Activated T-helper 1 cell treated with anti-CD3 and anti-CD28 coated beads, Interleukin-12 subunit alpha, Interleukin-12 subunit beta, Interleukin-2, Interleukin-4 antibody, amounts not matched to agents 30 ng/mL and 10 ng/mL and 1 ng/mL, durations not matched to agents 14 hours and 24 hours and 36 hours (primary cell): ENCODE data around the gene TRIM31. TPM values are rescaled to one million over a fixed set of nuclear protein-coding genes. Genes with fewer than 3 reads are reported as not detected.

ENCODE experiments used
- DNase-seq: peaks from one replicate; pipeline ENCODE4 v3.0.0; 2021; ENCODE audit warnings: low spot score
- H3K27ac Mint-ChIP-seq: one replicate; pipeline ENCODE4 v1.8.0; 2021; ENCODE audit warnings: mild to moderate bottlenecking, mixed read lengths
- H3K27me3 Mint-ChIP-seq: one replicate; pipeline ENCODE4 v1.8.0; 2022; ENCODE audit warnings: mild to moderate bottlenecking, moderate library complexity, mixed read lengths; ENCODE audit not compliant: insufficient read depth
- H3K36me3 Mint-ChIP-seq: one replicate; pipeline ENCODE4 v1.8.0; 2021; ENCODE audit warnings: low read depth, mixed read lengths
- H3K4me1 Mint-ChIP-seq: one replicate; pipeline ENCODE4 v1.8.0; 2021; ENCODE audit warnings: low read depth, mixed read lengths
- H3K4me3 Mint-ChIP-seq: one replicate; pipeline ENCODE4 v1.8.0; 2021; ENCODE audit warnings: mild to moderate bottlenecking, moderate library complexity, mixed read lengths
- H3K9me3 Mint-ChIP-seq: one replicate; pipeline ENCODE4 v1.8.0; 2021; ENCODE audit warnings: mixed read lengths
- intact Hi-C: fragments of 100-400 bp; cut with micrococcal nuclease; formaldehyde crosslinking; loops from one replicate; pipeline ENCODE4 v1.15.1; 2024
- total RNA-seq: library from RNA; stranded (reverse); gene quantifications from 2 replicates; pipeline ENCODE4 v1.2.3, GENCODE V29; 2022

Gene TRIM31
- total RNA-seq, 1 donor from 2014 or later: not detected

DNA sequence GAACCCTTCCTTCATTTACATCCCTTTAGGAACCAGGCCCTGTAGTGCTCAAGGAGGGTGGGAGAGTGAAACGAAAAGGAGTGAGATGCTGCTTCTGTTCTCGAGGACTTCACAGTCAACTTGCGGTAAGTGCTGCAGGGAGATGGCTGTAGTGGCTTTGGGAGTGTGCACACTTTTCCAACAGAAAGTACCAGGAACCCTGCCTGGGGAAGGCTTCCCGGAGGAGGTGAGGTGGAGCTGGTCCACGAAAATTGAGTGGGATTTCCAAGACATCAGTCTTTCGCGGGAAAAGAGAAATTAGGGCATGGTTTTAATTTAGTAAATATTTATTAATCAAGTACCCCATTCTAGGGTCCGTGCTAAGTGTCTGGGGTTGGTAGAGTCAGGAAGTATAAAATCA is 12.7 kb downstream of the TRIM31 start:
- Mint-ChIP-seq H3K27me3 (peaks cover 63% of the 10 kb centered on the region), H3K36me3 (peaks cover 3% of the 10 kb centered on the region), H3K9me3 (no peaks in the 10 kb centered on the region), H3K4me1 (peaks cover 55% of the 10 kb centered on the region), H3K27ac (peak overlapping the region; percentile 5), H3K4me3 (peak overlapping the region; percentile 34)
- DNase-seq: no peak
- intact Hi-C loops: loop anchor here (5.0 kb wide), 3 partner anchors 247 to 352 kb away; partner anchors contain the start of gene RPP21

DNA sequence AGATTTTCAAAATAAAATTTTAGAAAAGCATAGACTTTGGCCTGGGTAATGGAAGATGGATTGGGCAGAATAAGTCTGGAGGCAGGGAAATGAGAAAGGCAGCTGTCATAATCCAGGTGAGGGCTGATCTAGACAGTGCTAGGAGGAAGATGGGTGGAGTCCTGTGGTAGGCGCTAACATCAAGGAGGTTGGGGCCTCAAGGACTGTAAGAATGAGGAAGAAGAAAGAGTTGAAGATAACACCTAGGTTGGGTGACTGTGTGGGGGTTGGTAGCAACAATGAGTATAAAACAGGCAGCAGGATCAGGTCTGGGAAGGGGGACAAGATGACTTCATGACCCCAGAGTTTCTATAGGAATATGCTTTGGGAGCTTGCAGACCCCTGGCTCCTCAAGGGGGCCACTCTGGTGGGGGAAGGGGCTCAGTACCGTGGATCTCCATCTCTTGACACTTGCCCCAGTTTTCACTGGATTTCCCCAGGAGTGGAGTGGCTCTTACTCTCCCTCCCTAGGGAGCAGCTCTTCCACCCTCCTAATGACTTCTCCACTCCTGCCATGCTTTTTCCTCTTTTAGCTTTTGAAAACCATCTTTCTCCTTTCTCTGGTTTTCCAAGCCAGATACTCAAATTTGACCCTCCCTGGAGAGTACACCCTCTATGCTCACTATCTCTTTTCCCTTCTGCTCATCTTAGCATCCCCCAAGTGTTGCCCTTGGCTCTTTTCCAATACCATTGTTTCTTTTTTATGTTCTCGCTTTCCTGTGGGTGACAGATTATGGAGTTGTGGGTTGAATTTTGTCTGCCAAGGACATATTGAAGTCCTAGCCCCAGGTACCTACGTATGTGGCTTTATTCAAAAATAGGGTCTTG is 14.8 kb downstream of the TRIM31 start:
- H3K9me3 Mint-ChIP-seq: no peaks in the 10 kb centered on the region
- H3K4me1 Mint-ChIP-seq: peaks cover 49% of the 10 kb centered on the region

DNA sequence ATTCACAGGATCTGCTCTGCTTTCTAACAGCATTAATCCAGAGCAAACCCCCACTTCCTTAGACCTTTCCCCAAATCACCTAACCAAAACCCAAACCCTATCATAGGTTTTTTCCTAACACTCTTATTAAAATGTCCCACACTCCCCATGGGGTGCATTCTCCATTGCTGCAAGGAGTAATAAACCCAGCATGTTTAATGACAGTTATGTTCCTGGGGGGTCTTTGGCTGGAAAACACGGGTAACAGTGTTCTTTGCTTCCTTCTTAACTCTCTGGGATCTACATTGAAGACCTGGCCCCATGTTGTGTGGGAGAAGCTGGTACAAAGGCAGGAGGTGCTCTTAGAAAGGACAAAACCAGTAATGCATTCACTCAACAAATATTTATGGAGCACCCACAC is 16.1 kb downstream of the TRIM31 start:
- H3K4me1 Mint-ChIP-seq: peaks cover 39% of the 10 kb centered on the region
- H3K4me3 Mint-ChIP-seq: no peak overlapping the region
- DNase-seq: no peak
- peaks cover 3% of the 10 kb centered on the region for H3K36me3 Mint-ChIP-seq
- H3K9me3 Mint-ChIP-seq: no peaks in the 10 kb centered on the region
- H3K27ac Mint-ChIP-seq: no peak overlapping the region
- intact Hi-C loops: no loop called here
- peaks cover 67% of the 10 kb centered on the region for H3K27me3 Mint-ChIP-seq

More for the DNA sequence above, 14.8 kb downstream of the TRIM31 start:
- Mint-ChIP-seq H3K27ac (no peak overlapping the region), H3K36me3 (peaks cover 3% of the 10 kb centered on the region), H3K4me3 (no peak overlapping the region), H3K27me3 (peaks cover 64% of the 10 kb centered on the region)
- DNase-seq: no peak
- intact Hi-C loops: no loop called here

DNA sequence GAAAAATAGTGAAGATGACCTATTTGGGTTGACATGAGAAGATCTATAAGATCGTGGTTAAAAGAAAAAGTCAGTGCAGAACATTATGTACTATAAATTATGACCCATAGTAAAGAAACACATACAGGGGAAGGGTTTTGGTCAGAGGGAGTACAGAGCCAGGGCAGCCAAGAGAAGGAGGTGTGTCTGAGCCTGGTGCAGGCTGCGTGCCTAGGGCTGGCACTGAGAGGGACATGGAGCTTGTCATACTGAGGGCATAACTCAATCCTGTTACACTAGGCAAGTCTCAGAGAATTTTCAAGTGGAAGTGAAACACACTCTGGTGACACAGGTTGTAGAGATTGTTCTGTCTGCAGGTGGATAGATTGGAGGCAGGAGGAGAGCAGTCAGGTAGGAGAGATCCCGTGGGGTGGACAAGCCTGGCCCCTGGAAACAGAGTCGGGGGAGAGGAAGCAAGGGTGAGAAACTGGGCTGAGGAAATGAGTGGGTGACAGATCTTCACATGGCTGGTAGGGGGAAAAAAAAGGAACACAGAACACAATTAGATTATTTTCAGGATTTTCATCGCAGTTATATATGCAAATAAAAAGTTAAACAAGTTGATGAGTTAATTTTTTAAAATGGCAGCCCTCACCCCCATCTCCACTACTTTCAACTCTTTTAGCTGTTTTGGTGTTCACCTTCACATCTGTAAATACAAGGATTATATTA is 18.8 kb downstream of the TRIM31 start:
- no peak for DNase-seq
- Mint-ChIP-seq H3K4me1 (peaks cover 17% of the 10 kb centered on the region), H3K4me3 (no peak overlapping the region), H3K9me3 (no peaks in the 10 kb centered on the region), H3K27ac (no peak overlapping the region), H3K36me3 (no peaks in the 10 kb centered on the region), H3K27me3 (peaks cover 54% of the 10 kb centered on the region)
- intact Hi-C loops: no loop called here

DNA sequence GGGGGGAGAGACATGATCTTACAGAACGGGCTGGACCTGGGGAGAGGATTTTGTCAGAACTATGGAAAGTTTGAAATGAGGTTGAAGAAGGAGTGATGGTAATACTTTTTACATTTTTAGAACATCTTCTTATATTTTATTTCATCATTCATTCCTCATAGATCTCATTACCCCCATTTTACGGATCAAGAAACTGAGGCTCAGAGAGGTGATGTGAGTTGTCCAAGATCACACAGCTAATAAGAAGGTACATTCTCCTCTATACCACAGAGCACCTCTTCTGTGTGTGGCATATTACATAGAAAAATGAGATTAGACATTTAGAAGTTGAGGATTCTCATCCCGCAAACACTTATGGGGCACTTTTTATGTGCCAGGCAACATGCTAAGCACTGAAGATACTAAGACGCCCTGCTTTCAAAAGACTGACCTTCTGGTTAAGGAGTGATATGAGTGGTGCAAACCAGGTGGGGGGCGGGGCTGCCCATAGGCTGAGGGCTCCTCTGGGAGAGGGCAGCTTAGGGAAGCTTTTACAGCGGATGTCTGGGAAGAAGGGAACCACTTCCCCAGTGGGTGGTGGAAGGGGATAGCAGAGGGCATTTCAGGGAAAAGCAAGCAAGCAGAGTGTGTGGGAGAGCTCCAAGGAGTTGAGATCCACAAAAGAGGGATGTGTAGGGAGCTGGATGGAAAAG is 19.9 kb downstream of the TRIM31 start:
- no peak overlapping the region for H3K27ac Mint-ChIP-seq
- intact Hi-C loops: no loop called here
- H3K4me1 Mint-ChIP-seq: peaks cover 10% of the 10 kb centered on the region
- H3K36me3 Mint-ChIP-seq: no peaks in the 10 kb centered on the region
- no peak overlapping the region for H3K4me3 Mint-ChIP-seq
- no peaks in the 10 kb centered on the region for H3K9me3 Mint-ChIP-seq
- DNase-seq: no peak
- H3K27me3 Mint-ChIP-seq: peaks cover 52% of the 10 kb centered on the region

DNA sequence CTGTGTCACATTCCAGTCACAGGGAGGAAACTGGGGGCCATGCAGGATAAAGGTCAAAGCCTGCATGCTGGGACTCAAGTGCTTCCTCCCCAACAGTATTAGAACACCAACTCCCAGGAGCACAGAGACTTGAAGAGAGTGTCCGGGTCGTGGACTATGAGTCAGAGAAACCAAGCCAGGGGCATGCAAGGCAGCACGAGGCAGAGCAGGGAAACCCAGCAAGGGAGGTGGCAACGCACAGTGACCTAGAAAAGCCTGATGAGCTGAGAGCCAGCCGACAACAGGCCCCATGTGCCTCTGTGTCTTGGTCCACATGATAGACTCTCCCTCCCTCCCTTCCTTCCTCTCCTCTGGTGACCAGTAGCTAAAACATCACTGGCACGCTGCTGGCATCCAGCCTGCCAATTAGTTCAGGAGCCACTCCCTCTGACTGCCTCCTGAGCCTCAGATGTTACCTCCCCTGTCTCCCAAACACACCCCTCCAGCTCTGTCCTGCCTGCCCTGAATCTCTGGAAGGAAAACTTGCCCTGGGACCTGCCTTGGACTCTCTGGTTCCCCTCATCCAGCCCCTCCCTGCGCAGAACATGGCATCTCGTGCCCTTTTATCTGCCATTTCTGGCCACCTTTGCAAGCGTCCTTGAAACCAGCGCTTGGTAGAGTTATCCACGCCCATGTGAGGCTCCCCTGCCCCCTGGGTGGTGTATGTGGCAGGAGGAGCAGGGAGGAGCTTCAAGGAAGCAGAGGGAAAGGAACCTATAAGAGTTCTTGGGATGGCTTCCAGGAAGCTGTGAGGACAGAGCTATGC is 21.1 kb downstream of the TRIM31 start:
- Mint-ChIP-seq H3K4me3 (no peak overlapping the region), H3K27me3 (peaks cover 50% of the 10 kb centered on the region), H3K27ac (no peak overlapping the region), H3K9me3 (no peaks in the 10 kb centered on the region), H3K4me1 (no peaks in the 10 kb centered on the region), H3K36me3 (no peaks in the 10 kb centered on the region)
- intact Hi-C loops: no loop called here
- DNase-seq: no peak

DNA sequence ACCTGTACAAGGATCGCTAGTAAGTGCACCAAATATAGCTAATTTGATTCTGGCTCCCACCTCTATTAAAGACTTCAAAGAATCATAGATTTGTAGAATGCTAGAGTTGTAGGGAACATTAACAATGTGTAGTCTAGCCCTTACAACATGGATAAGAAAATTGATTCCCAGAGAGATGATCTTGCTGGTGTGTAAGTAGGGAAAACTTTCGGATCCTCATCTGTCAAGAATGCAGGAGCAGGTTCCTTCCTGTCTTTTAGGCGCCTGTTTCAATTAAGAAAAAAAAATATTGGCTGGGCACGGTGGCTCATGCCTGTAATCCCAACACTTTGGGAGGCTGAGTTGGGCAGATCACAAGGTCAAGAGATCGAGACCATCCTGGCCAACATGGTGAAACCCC is 25.0 kb downstream of the TRIM31 start:
- Mint-ChIP-seq H3K27ac (no peak overlapping the region), H3K27me3 (peaks cover 40% of the 10 kb centered on the region), H3K4me1 (no peaks in the 10 kb centered on the region), H3K36me3 (no peaks in the 10 kb centered on the region), H3K4me3 (no peak overlapping the region), H3K9me3 (no peaks in the 10 kb centered on the region)
- intact Hi-C loops: no loop called here
- no peak for DNase-seq

DNA sequence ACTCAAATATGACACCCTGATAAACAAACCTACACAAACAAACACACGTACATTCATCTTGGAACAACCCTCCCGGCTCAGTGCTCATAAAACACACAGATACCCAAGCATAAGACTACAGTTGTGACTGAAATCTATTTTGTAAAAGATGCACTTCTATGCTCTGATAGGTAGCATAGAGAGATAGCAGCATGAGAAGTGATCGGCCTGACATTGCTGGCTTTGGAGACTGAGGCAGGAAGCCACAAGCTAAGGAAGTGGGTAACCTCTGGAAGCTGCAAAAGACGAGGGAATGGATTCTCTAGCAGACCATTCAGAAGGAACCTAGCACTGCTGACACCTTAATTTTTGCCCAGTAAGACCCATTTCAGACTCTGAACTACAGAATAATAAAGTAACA is 35.7 kb downstream of the TRIM31 start:
- DNase-seq: no peak
- Mint-ChIP-seq H3K27ac (no peak overlapping the region), H3K9me3 (no peaks in the 10 kb centered on the region), H3K27me3 (peaks cover 80% of the 10 kb centered on the region), H3K4me1 (peaks cover 31% of the 10 kb centered on the region), H3K4me3 (peak overlapping the region; percentile 2), H3K36me3 (peaks cover 7% of the 10 kb centered on the region)
- intact Hi-C loops: no loop called here

DNA sequence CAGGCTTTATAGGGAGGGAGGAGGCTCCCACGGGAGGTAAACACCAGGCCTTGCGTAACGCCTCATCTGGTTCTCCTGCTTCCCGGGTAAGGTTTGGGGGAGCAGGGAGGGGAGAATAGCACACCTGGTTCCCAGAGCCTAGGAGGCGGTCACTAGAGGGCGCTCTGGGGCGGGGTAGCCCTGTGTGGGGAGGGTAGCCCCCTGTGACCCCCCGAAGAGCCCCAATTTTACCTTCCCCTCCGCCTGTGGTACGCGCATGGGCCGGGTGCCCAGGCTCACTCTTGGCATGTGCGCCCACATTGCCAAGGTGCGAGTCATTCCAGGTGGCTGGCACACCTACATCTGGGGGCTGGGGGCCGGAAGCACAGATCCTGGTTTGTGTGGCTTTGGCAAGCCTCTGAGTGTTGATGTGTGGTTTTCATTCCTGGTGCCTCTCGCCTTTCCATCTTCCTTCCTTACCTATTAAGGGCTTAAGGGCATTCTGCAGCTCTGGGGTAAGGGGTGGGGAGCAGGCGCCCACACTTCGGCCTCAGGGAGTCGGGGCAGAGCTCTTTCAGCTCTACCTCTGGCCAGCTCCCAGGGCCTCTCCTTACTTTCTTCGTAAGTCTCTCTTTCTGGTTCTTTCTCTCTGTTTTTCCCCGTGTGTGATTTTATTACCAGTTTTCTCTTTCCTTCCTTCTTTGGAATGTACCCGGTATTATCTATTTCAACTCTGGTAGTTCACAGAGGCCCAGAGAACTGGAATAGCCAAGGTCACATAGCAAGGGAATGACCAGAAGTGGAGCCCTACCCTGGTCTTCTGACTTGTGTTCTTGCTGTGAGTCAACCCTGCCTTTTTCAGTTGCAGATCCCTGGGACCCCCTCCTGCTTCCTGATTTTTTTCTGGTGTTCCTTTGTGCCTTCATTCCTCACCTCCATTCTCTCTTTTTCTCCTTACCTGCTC is 36.8 kb downstream of the TRIM31 start:
- DNase-seq: no peak
- peaks cover 13% of the 10 kb centered on the region for H3K36me3 Mint-ChIP-seq
- peak overlapping the region; percentile 40 for H3K4me3 Mint-ChIP-seq
- no peak overlapping the region for H3K27ac Mint-ChIP-seq
- peaks cover 37% of the 10 kb centered on the region for H3K4me1 Mint-ChIP-seq
- H3K9me3 Mint-ChIP-seq: no peaks in the 10 kb centered on the region
- intact Hi-C loops: no loop called here
- H3K27me3 Mint-ChIP-seq: peaks cover 87% of the 10 kb centered on the region

DNA sequence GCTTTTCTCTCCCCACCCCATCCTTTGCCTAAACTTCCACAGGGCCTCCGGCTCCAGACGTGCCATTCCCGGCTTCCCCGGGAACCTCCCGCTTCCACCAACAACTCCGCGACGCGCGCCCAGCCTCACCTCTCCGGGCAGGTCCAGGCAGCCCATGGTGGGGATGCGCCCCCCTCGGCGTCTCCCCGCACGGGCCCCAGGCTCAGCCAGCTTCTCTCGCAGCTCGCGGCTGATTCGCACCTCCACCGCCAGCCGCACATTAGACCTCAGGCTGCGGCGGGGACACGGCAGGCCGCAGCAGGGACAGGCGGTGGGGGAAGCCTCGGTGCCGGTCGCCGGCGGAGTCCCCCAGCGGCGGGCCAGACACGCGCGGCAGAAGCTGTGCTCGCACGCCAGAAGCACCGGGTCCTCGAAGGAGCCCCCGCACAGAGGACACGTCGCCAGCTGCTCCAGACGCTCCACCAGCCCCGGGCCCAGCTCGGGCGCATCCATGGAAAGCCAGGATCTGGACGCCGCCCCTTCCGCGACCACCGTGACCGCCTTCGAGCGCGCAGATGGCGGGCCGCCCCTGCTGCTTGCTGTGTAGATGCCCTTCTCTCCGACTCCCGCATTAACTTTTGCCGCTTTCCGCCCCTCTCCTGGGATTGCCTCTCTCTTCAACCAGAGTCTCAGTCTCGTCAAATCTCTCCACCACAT is 37.6 kb downstream of the TRIM31 start, which contains the start of gene RNF39:
Gene RNF39 (minus strand): TSS at position 676 of the 696 bp plus-strand sequence. CDS start 184 bp downstream, at position 492.
- intact Hi-C loops: no loop called here
- peaks cover 17% of the 10 kb centered on the region for H3K36me3 Mint-ChIP-seq
- H3K27me3 Mint-ChIP-seq: peaks cover 87% of the 10 kb centered on the region
- no peaks in the 10 kb centered on the region for H3K9me3 Mint-ChIP-seq
- peaks cover 44% of the 10 kb centered on the region for H3K4me1 Mint-ChIP-seq
- peak within 1 kb of the TSS; percentile 40 for H3K4me3 Mint-ChIP-seq
- H3K27ac Mint-ChIP-seq: no peak within 1 kb of the TSS
- DNase-seq: no peak
